GM19438 (cell line): Measurements from ENCODE around the gene ZNF213.

Experiments
- ATAC-seq: cut with Tn5 transposase; IDR thresholded peaks from one replicate; pipeline ENCODE4 v1.9.1; 2021; ENCODE audit warnings: low read depth; ENCODE audit not compliant: unreplicated experiment

The ZNF213 gene

GRCh38 chr16:3188675-3188924 lies 53.8 kb downstream of the ZNF213 start:
- ATAC-seq: no peak

DNA sequence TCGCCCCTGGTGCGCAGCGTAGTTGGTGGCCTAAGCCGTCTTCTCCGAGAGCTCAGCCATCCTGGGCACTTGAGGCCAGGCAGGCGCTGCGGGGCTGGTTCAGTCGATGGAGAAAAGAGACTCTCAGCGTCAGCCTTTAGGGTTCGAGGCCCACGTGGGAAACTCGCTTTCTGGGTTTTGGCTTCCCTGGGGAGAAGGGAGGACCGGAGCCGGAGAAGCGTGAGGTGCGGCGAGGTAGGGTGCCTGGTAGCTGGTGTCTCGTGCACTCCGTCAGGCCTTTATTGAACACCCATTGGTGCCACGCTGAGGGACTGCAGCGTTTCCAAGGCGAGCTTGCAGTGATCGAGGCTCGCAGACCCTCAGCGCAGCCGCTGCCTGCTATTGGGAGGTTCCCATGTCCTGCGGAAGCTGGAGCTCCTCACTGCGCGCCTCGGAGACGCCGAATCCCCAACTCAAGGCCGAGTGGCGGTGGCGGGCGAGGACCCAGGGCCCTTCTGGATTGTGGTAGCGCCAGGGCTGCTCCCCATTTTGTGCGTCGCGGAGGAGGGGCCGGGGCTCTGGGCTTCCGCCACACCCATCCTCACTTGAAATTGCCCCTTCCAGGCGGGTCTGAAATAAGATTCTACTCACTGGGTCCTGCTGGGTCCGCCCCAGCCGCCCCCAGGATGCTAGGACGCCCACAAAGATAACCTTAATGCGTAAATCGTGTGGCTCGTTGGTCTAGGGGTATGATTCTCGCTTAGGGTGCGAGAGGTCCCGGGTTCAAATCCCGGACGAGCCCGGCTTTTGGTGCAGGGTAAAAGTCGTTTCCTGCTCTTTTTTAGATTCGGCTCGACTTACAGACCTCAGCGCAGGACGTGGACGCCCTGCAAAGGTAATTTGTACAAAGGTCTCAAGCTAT lies 54.3 kb downstream of the ZNF213 start:
- no peak for ATAC-seq

GRCh38 chr16:3189869-3190268 lies 55.0 kb downstream of the ZNF213 start:
- ATAC-seq: no peak

GRCh38 chr16:3190949-3191353 lies 56.1 kb downstream of the ZNF213 start:
- no peak for ATAC-seq
